Putamen (tissue), 1 donor: ENCODE measurements around the gene ATG9B.
A peak's percentile ranks its signal among the peaks of the same experiment; 100 is the strongest.
"Not testable (repeated sequence)": the region's sequence is repeated elsewhere in the genome, so short reads cannot be mapped to it uniquely, and the experiment has no call there.

ENCODE experiments used
- DNase-seq: peaks from one replicate; pipeline ENCODE4 v3.0.0-alpha.2; 2016; ENCODE audit warnings: low spot score

The ATG9B gene

DNA sequence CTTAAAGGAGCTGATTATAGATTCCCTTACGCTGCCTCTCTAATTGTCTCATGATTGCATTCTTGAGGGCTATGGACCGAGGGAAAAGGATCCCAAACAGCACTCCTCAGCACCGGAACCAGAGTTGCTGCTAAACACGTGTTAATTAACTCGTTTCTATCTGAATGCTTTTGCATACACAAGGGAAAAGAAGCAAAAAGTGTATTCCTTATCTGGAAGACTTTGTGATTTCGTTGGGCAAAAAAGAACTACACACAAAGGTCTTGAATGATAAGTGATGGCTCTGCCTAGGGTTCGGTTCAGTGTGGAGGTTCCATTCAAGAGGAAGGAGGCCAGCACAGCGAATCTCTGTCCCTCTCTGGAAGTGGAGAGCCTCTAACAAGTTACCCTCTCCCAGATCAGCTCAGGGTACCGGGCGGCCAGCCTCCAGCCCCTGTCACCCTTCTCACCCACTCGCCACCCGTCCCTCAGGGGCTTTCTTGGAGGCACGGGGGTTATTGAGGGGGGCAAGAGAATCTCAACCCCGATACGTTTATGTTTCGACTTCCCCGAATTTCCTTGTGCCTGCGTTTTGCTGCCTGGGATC is 34.6 kb upstream of the ATG9B start:
- peak; percentile 48 for DNase-seq

DNA sequence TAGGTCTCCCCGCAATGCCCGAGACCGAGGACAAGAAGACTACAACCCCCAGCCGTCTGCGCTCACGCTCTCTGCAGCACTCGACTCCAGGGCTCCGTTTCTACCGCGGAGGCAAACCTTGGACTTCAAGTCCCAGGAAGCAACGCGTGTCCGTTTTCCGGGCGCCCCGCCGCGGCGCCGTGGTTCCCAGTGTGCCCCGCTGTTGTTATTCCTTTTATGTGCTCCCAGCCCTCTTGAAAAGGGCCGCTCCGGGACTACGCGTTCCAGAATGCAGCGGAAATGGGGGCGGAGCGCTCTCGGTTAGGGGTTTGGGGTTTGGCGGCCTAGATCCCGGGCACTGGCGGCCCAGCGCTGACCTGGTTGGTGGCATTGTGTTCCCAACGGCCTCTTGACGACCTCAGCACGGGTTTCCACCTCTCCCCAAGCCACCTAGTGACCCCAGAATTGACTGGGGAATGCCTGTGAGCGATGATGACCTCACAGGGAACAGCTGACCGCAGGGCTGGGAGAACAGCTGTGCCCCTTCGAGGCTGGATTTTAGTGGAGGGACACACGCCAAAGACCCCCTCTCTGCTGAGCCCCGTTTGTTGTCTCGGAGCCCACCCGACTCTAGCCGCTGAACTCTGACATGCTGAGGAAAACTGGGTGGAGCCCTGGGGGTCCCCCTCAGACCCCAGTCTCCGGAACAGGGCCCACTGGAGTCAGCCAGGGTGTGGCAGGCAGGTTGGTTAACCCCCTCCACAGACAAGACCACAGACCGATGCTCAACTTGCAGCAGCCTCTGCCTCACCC is 33.9 kb upstream of the ATG9B start:
- peak; percentile 100 for DNase-seq

DNA sequence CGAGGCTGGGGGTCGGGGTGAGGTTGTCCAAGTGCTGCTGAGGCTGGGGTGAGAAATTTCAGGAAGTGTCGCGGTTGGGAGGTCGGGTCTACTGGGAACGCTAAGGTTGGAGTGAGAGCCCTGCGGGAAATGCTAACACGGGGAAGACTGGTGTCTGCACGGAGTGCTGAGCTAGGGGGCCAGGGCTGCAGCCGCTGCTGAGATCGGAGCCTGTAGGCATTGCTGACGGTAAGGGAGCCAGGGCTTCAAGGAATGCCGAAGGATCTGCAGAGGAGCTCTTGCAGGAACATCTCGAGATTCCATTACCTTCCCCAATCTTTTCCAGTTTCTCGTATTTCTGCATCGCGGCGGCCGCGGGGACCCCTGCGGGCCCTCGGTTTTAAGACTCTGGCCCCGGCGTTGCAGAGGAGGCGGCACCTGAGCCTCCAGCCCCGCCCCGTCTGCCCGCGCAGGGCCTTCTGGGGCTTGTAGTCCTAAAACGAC is 33.3 kb upstream of the ATG9B start, which contains the start of gene CDK5:
TSS of gene CDK5 (minus strand) at position 392 of the 483 bp plus-strand sequence. CDS start at position 343, 49 bp downstream.
- DNase-seq = no peak

- no peak for DNase-seq
These were observed 32.6 kb upstream of the ATG9B start for GRCh38 chr7:151056666-151057505.

DNA sequence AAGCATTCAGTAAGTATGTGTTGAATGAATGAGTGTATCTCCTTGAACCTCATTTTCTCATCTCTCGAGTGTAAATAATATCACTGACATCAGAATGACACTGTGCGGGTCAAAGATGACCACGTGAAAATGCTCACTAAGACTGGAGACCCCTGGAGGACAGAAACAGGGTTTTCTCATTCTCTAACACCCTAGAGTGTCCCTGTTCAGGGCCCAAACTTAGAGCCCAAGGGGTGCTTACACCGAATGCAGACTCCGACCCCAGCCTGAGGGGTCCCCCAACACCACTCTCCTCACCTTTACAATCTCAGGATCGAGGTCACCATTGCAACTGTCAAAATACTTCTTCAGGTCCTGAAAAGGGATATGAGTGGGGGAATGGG is 32.0 kb upstream of the ATG9B start:
- DNase-seq = no peak

DNA sequence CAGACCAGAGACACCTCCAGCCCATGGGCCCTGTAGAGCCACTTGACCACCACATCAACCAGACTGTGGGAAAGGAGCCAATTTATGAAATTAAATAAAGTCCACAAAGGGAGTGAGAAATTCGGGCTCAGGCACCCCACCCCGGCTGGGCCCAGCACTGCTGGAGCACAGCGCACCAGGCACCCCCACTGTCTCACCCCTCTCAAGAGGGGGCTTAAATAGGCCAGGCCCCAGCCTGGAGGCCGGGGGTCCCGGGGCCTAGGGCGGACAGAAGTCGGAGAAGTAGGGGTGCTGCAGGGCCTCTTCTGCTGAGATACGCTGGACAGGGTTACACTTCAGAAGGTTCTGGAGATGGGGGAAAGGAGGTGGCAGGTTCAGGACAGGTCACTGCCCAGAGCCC is 29.5 kb upstream of the ATG9B start:
- DNase-seq = no peak

GRCh38 chr7:151053096-151053495 is 28.8 kb upstream of the ATG9B start:
- DNase-seq = no peak

DNA sequence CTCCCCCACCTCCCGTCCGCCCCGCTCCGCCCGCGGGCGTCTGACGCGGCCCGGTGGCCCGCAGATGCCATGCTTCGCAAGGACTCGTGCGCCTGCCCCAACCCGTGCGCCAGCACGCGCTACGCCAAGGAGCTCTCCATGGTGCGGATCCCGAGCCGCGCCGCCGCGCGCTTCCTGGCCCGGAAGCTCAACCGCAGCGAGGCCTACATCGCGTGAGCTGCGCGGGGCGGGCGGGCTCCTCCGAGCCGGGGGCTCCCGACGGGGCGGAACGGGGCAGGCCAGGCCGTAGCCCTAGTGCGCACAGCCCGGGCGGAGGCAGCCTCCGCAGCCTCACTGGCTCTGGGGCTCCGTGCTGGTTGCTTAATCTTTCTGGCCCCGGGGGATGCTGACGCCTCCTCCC is 26.8 kb upstream of the ATG9B start:
- DNase-seq = peak; percentile 45

DNA sequence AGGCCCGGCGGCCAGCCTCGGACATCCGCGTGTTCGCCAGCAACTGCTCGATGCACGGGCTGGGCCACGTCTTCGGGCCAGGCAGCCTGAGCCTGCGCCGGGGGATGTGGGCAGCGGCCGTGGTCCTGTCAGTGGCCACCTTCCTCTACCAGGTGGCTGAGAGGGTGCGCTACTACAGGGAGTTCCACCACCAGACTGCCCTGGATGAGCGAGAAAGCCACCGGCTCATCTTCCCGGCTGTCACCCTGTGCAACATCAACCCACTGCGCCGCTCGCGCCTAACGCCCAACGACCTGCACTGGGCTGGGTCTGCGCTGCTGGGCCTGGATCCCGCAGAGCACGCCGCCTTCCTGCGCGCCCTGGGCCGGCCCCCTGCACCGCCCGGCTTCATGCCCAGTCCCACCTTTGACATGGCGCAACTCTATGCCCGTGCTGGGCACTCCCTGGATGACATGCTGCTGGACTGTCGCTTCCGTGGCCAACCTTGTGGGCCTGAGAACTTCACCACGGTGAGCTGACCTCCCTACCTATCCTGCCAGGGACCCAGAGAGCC is 24.7 kb upstream of the ATG9B start:
- no peak for DNase-seq

DNA sequence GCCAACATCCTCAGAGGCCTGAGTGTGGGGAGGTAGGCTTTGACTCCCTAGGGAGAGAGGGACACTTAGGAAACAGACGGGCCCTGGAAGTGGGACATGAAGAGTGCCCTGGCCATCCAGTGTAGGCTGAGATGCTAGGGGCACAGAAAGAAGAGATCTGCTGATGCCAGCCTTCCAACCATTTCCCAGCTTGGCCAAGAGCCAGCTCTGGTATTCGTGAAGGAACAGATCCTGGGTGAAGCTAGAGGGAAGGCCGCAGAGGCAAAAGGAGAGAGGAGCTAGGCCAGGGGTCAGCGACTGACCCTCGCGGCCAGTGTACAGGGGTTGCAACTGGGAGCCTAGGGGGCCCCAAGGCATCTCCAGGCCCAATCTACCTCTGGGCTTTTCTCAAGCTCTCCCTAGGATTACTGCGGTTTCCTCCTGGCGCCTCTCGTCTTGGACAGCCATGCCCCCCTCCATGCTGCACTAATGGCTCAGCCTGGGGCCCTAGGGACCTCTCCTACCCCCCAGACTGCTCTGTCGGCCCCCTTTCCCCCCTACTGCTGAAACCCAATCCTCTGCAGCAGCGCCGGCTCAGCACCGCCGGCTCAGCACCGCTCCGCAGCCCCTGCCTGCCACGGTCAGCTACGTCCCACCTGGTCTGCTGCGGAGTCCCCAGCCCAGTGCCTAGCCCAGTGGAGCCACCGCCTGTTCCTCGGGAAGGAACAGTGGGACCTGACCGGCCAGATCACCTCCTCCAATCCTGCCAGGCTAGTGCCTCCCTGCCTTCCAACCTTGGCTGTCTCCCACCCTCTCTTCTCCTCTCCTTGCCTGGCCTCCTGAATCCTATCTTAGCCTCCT is 23.9 kb upstream of the ATG9B start, which contains the start of gene ASIC3:
TSS of gene ASIC3 (plus strand) at position 556 of the 840 bp plus-strand sequence. CDS start 355 bp downstream, outside the sequence.
- DNase-seq = no peak

DNA sequence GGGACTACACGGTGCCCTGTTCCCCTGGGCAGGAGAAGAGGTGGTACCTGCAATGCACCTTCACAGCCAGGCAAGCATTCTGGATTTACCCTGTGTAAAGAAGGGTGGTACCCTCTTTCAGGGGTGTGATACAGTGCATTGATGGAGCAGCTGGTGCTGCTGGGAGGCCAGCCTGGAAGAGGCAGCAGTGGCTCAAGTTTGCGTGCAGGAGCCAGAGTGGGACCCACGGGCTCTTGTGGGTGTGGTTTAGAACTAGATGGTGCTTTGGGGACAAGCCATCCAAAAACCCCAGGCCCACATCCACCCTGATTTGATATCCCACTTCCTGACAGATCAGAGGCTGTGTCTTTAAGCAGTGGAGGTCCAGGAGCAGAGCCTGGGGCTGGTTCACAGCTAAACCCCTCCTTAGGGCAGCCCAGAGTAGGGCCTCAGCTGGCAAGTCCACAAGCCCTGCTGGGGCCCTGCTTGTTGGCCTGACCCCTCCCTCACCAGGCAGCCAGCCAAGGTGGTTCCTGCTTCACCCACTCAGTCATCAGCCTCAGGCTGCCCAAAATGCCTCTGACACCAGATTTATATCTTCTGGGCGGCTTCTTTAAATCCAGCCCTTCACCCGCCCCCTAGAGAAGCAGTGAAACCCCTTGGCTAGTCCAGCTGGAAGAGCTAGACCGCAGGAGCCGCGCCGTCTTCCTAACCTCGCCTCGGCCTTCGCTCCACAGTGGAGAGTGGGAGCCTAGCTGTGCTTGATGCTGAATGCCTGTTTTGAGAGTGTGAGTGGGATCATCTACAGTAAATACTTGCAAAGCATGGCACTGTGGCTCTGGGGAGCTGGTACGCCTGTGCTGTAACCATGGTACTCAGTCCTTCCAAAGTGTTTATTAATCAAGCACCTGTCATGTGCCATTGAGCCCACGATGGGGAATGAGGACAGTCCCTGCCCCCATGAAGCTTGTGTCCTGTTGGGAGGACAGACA is 22.6 kb upstream of the ATG9B start:
- no peak for DNase-seq

GRCh38 chr7:151045967-151046366 is 21.7 kb upstream of the ATG9B start:
- peak; percentile 47 for DNase-seq

GRCh38 chr7:151045262-151045661 is 21.0 kb upstream of the ATG9B start:
- no peak for DNase-seq

DNA sequence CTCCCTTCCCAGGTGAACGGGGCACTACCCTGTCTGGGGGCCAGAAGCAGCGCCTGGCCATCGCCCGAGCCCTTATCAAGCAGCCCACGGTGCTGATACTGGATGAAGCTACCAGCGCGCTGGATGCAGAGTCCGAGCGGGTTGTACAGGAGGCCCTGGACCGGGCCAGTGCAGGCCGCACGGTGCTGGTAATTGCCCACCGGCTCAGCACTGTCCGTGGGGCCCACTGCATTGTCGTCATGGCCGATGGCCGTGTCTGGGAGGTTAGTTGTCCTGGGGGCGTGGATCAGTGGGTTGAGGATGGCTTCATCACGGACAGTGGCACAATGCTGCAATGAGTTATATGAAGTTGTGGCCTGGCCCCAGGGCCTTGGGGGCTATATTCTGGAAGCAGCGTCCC is 19.7 kb upstream of the ATG9B start:
- DNase-seq = no peak

GRCh38 chr7:151043449-151043848 is 19.2 kb upstream of the ATG9B start:
- DNase-seq = not testable (repeated sequence)

- no peak for DNase-seq
These were observed 16.5 kb upstream of the ATG9B start for GRCh38 chr7:151040616-151041375.

DNA sequence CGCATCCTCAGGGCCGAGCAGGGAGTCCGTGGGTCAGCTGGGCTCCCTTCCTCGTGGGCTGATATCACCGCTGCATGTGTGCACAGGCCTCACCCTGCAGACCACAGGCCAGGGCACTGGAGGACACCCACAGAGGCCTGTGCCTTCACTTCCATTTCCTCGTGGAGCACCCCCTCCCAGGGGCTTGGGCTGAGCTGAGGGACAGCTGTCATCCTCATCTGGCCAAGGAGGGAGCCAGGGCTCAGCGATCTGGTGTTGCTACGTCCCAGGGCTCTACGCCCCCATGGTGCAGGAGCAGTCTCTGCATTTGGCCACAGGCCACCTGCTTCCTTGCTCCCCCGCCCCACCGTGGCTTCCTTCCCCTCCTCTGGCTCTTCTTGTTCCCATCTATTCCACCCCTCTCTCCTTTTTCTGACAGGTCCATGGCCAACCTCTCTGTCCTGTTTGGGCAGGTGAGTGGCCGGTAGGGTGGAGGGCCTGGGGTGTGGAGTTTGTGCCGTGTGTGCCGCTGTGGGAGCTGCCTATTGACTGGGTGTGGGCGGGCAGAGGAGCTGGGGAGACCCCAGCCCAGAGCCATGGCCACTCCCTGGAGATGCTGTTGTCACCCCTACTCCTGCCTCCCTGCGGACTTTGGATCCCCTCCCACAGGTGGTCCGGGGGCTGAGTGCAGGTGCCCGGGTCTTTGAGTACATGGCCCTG is 15.7 kb upstream of the ATG9B start:
- no peak for DNase-seq
